Testis (tissue), 3 donors: ENCODE results near the gene PIF1. TPM values are rescaled to one million over a fixed set of nuclear protein-coding genes. Genes with fewer than 3 reads are reported as not detected.

Experiments used
- DNase-seq: peaks from one replicate; pipeline ENCODE4 v3.0.0-alpha.2; 2019
- H3K27ac ChIP-seq, 2 donors: fragments of 200-600 bp; sonication (generic); one replicate each; pipeline ENCODE4 v1.5.1; 2019
- H3K27me3 ChIP-seq: fragments of 200-600 bp; sonication (generic); one replicate; pipeline ENCODE4 v1.5.1; 2019
- H3K36me3 ChIP-seq: fragments of 200-600 bp; sonication (generic); one replicate; pipeline ENCODE4 v1.5.1; 2017; ENCODE audit warnings: low read depth; ENCODE audit errors: missing control alignments
- H3K4me1 ChIP-seq: fragments of 200-600 bp; sonication (generic); one replicate; pipeline ENCODE4 v1.5.1; 2019
- H3K4me3 ChIP-seq, 2 donors: fragments of 200-600 bp; sonication (generic); one replicate each; pipeline ENCODE4 v1.5.1; 2017 to 2019
- H3K9me3 ChIP-seq: fragments of 200-600 bp; sonication (generic); one replicate; pipeline ENCODE4 v1.5.1; 2017
- CTCF ChIP-seq, 3 experiments: fragments of 450-650 bp in 2 of 3; fragments of 200-600 bp in 1 of 3; sonication (generic) in 1 of 3; IDR thresholded peaks; one replicate each; pipeline ENCODE4 v1.5.1; 2016 to 2019; ENCODE audit warnings: antibody characterized with exemption in 3 of 3, mild to moderate bottlenecking in 2 of 3, moderate library complexity in 1 of 3
- POLR2A ChIP-seq: fragments of 450-650 bp; IDR thresholded peaks from one replicate; pipeline ENCODE4 v1.6.1; 2017; ENCODE audit warnings: antibody characterized with exemption, mild to moderate bottlenecking, moderate library complexity
- WGBS, 2 donors: methylation state at CpG; one replicate each; pipeline ENCODE4 v1.1.5; 2018; 5-methylcytosine and 5-hydroxymethylcytosine counted together
- intact Hi-C: fragments of 100-400 bp; cut with DNase I; formaldehyde crosslinking; loops from one replicate; pipeline ENCODE4 v1.15.1; 2023; ENCODE audit warnings: low total_unique reads
- polyA plus RNA-seq: library from polyadenylated mRNA; stranded (reverse); fragments of 350-450 nt; fragmentation: Illumina TruSeq; extraction: RNeasy Lipid Tissue Mini Kit (QIAGEN cat#74804); gene quantifications from one replicate; pipeline ENCODE4 v1.2.3, GENCODE V29; 2014; ENCODE audit warnings: low read depth, low replicate concordance; ENCODE audit not compliant: insufficient read depth
- total RNA-seq, 2 donors: library from RNA; depleted of rRNA; stranded (reverse); fragments of >200 nt; gene quantifications; one replicate each; pipeline ENCODE4 v1.2.3, GENCODE V29; 2016

The PIF1 gene
- total and polyA plus RNA-seq, 3 donors from 2014 or later, result 3.4 to 19.1 (median 6.9) TPM

GRCh38 chr15:64779024-64779423 is 46.4 kb downstream of the PIF1 start:
- no peaks in the 10 kb centered on the region for H3K9me3 ChIP-seq

GRCh38 chr15:64776402-64776786 is 49.1 kb downstream of the PIF1 start:
- WGBS, 2 donors, result 32 to 35% methylated on average over 14 to 25 of the region's 25 CpGs
- no peaks in the 10 kb centered on the region for H3K4me1 ChIP-seq

More at GRCh38 chr15:64779024-64779423, 46.4 kb downstream of the PIF1 start:
- intact Hi-C loops, result no loop called here
- Histone ChIP-seq H3K27me3 (no peaks in the 10 kb centered on the region), H3K36me3 (no peaks in the 10 kb centered on the region), H3K4me1 (no peaks in the 10 kb centered on the region), H3K27ac (no peak overlapping the region), H3K4me3 (no peak overlapping the region)
- TF ChIP-seq POLR2A (no peak), CTCF (IDR thresholded peaks at IDR 0.05) (no peak)
- 76 to 79% methylated on average over 2 of the region's 2 CpGs for WGBS, 2 donors
- no peak for DNase-seq

GRCh38 chr15:64775551-64776401 is 49.7 kb downstream of the PIF1 start, which contains the start of gene RBPMS2:
TSS of gene RBPMS2 (minus strand) at chr15:64775589. CDS start at chr15:64775319, 270 bp downstream.
- WGBS, 2 donors, result 1 to 2% methylated on average over 20 to 53 of the region's 90 CpGs
- Histone ChIP-seq H3K4me3 (peak within 1 kb of the TSS; percentile 56 to 60), H3K9me3 (no peaks in the 10 kb centered on the region), H3K27ac (peak within 1 kb of the TSS; percentile 24 to 84), H3K36me3 (no peaks in the 10 kb centered on the region), H3K4me1 (no peaks in the 10 kb centered on the region), H3K27me3 (no peaks in the 10 kb centered on the region)
- peak; percentile 33 for DNase-seq
- no peak for TF ChIP-seq CTCF (IDR thresholded peaks at IDR 0.05)
- TF ChIP-seq POLR2A, result no peak
- intact Hi-C loops, result no loop called here

More at GRCh38 chr15:64776402-64776786, 49.1 kb downstream of the PIF1 start:
- Histone ChIP-seq H3K27ac (peak overlapping the region in 1 of 2 donors; percentile 83), H3K4me3 (peak overlapping the region; percentile 56 to 60), H3K27me3 (no peaks in the 10 kb centered on the region), H3K36me3 (no peaks in the 10 kb centered on the region), H3K9me3 (no peaks in the 10 kb centered on the region)
- intact Hi-C loops, result no loop called here
- TF ChIP-seq POLR2A, result no peak
- TF ChIP-seq CTCF (IDR thresholded peaks at IDR 0.05), result no peak
- DNase-seq, result no peak

GRCh38 chr15:64774629-64775493 is 50.6 kb downstream of the PIF1 start:
- 0 to 1% methylated on average over 4 to 62 of the region's 115 CpGs for WGBS, 2 donors
- no peak for TF ChIP-seq CTCF (IDR thresholded peaks at IDR 0.05)
- TF ChIP-seq POLR2A, result no peak
- Histone ChIP-seq H3K4me3 (peak overlapping the region; percentile 56 to 59), H3K27me3 (no peaks in the 10 kb centered on the region), H3K9me3 (no peaks in the 10 kb centered on the region), H3K36me3 (no peaks in the 10 kb centered on the region), H3K27ac (peak overlapping the region; percentile 24 to 84), H3K4me1 (no peaks in the 10 kb centered on the region)
- DNase-seq, result no peak
- intact Hi-C loops, result no loop called here
